ENCODE data around the gene PSTPIP2.

PSTPIP2 gene

DNA sequence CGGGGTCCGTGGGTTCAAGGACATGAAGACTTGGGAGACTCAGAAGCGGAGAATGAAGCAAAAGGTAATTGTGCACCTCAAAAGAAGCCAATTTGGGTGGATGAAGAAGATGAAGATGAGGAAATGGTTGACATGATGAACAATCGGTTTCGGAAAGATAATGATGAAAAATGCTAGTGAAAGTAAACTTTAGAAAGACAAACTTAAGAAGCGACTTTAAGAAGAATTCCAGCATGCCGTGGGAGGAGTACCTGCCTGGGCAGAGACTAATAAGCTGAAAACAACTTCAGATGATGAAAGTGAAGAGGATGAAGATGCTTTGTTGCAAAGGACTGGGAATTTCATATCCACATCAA is 43.5 kb downstream of the PSTPIP2 start:
- Mint-ChIP-seq H3K4me1 (peaks cover 10% of the 10 kb centered on the region), H3K4me3 (peak overlapping the region; percentile 94), H3K27me3 (no peaks in the 10 kb centered on the region), H3K9me3 (no peaks in the 10 kb centered on the region), H3K36me3 (peaks cover 5% of the 10 kb centered on the region), H3K27ac (peak overlapping the region; percentile 87)

DNA sequence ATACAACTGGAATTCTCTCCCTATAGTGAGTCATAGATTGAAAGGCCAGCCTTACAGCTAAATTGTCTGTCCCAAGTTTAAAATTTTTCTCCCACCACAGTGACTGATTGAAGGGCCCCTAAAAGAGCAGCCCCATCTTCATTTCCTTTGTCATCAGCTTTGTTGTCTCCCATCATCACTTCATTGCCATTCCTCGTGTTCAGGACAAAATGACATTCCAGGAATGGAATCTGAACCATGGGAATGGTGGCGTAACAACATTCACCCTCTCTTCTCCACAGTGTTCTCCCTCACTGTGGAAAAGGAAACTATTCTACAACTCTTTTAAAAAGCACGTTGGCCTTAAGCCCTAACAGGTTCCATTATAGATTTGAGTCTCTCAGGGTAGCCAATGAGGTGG is 52.1 kb downstream of the PSTPIP2 start:
- H3K4me1 Mint-ChIP-seq = no peaks in the 10 kb centered on the region
- no peaks in the 10 kb centered on the region for H3K27me3 Mint-ChIP-seq
- no peak overlapping the region for H3K27ac Mint-ChIP-seq
- no peak overlapping the region for H3K4me3 Mint-ChIP-seq
- peaks cover 16% of the 10 kb centered on the region for H3K36me3 Mint-ChIP-seq
- no peaks in the 10 kb centered on the region for H3K9me3 Mint-ChIP-seq

GRCh38 chr18:46013484-46014189 is 58.4 kb downstream of the PSTPIP2 start:
- Mint-ChIP-seq H3K27ac (peak overlapping the region; percentile 1), H3K36me3 (peaks cover 19% of the 10 kb centered on the region), H3K4me1 (peaks cover 7% of the 10 kb centered on the region), H3K4me3 (no peak overlapping the region), H3K9me3 (no peaks in the 10 kb centered on the region), H3K27me3 (no peaks in the 10 kb centered on the region)

- Mint-ChIP-seq H3K36me3 (peaks cover 15% of the 10 kb centered on the region), H3K4me3 (no peak overlapping the region), H3K27me3 (no peaks in the 10 kb centered on the region)
Measured at GRCh38 chr18:46010676-46011075, 61.4 kb downstream of the PSTPIP2 start.

DNA sequence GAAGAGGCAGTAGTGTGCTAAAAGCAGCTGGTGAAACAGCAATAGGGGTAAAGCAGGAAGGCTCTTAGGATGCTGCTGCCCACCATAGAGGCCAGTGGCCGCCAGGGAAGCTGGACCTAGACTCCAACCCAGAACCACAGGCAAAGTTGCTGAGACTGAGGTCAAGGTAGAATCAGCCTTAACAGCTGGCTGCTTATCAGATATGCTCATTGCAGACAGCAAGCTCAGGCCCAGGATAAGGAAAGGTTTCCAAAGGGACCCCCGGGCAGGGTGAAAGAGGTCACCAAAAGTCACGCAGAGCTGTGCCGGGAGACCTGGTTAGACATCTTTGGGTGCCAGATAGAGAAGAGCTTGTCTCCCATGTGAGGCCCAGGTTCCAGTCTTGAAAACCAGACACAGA is 62.0 kb downstream of the PSTPIP2 start:
- Mint-ChIP-seq H3K27ac (no peak overlapping the region), H3K36me3 (peaks cover 12% of the 10 kb centered on the region), H3K4me1 (peaks cover 7% of the 10 kb centered on the region), H3K9me3 (no peaks in the 10 kb centered on the region), H3K27me3 (no peaks in the 10 kb centered on the region), H3K4me3 (no peak overlapping the region)

More at GRCh38 chr18:46010676-46011075, 61.4 kb downstream of the PSTPIP2 start:
- H3K27ac Mint-ChIP-seq = no peak overlapping the region
- H3K4me1 Mint-ChIP-seq = peaks cover 7% of the 10 kb centered on the region
- H3K9me3 Mint-ChIP-seq = no peaks in the 10 kb centered on the region

- Mint-ChIP-seq H3K27ac (no peak overlapping the region), H3K36me3 (peaks cover 10% of the 10 kb centered on the region), H3K9me3 (no peaks in the 10 kb centered on the region), H3K4me1 (peaks cover 7% of the 10 kb centered on the region), H3K4me3 (no peak overlapping the region), H3K27me3 (no peaks in the 10 kb centered on the region)
Measured at GRCh38 chr18:46009125-46009840, 62.8 kb downstream of the PSTPIP2 start.

DNA sequence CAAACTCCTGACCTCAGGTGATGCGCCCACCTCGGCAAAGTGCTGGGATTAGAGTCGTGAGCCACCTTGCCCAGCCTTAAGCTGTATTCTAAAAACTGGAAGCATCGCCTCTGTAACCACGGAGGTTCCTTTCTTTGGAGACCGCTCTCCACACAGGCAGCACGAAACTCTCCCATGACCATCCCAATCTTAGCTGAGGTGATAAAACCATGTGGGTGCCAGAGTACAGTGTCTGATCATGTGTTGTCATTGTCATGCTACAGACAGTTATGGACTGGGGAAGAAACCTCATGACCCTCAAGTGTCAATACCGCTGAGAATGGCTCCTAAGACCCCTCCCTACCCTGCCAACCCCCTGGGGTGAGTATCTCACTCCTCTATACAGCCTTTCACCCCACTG is 63.5 kb downstream of the PSTPIP2 start:
- Mint-ChIP-seq H3K4me3 (no peak overlapping the region), H3K4me1 (peaks cover 4% of the 10 kb centered on the region), H3K36me3 (peaks cover 10% of the 10 kb centered on the region), H3K27me3 (no peaks in the 10 kb centered on the region), H3K27ac (no peak overlapping the region), H3K9me3 (no peaks in the 10 kb centered on the region)

- H3K4me3 Mint-ChIP-seq = no peak overlapping the region
- no peaks in the 10 kb centered on the region for H3K27me3 Mint-ChIP-seq
- peaks cover 2% of the 10 kb centered on the region for H3K4me1 Mint-ChIP-seq
- H3K27ac Mint-ChIP-seq = no peak overlapping the region
- H3K9me3 Mint-ChIP-seq = peaks cover 8% of the 10 kb centered on the region
- H3K36me3 Mint-ChIP-seq = peaks cover 18% of the 10 kb centered on the region
Measured at GRCh38 chr18:46007165-46007564, 64.9 kb downstream of the PSTPIP2 start.

- Mint-ChIP-seq H3K27ac (no peak overlapping the region), H3K9me3 (peaks cover 11% of the 10 kb centered on the region), H3K4me1 (peaks cover 33% of the 10 kb centered on the region), H3K27me3 (no peaks in the 10 kb centered on the region), H3K36me3 (peaks cover 11% of the 10 kb centered on the region), H3K4me3 (no peak overlapping the region)
Measured at GRCh38 chr18:46002934-46003333, 69.1 kb downstream of the PSTPIP2 start.

DNA sequence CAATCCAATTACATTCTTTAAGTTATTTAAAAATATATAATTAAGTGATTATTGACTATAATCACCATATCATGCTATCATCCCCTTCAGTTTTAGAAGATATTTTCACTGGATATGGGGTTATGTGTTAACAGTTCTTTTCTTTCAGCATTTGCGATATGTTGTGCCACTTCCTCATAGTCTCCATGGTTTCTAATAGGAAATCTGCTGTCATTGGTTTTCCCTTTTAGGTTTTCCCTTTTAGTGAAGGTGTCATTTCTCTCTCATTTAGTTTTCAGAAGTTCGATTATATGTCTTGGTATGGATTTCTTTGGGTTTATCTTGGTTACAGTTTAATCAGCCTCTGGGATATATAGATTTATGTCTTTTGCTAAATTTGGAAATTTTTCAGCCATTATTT is 70.2 kb downstream of the PSTPIP2 start:
- Mint-ChIP-seq H3K4me1 (peaks cover 37% of the 10 kb centered on the region), H3K9me3 (peaks cover 11% of the 10 kb centered on the region), H3K4me3 (no peak overlapping the region), H3K27ac (peak overlapping the region; percentile 2), H3K27me3 (no peaks in the 10 kb centered on the region), H3K36me3 (peaks cover 11% of the 10 kb centered on the region)

GRCh38 chr18:46001074-46001473 is 71.0 kb downstream of the PSTPIP2 start:
- Mint-ChIP-seq H3K9me3 (peaks cover 11% of the 10 kb centered on the region), H3K27ac (peak overlapping the region; percentile 65), H3K4me1 (peaks cover 42% of the 10 kb centered on the region), H3K27me3 (no peaks in the 10 kb centered on the region), H3K36me3 (peaks cover 11% of the 10 kb centered on the region), H3K4me3 (no peak overlapping the region)

DNA sequence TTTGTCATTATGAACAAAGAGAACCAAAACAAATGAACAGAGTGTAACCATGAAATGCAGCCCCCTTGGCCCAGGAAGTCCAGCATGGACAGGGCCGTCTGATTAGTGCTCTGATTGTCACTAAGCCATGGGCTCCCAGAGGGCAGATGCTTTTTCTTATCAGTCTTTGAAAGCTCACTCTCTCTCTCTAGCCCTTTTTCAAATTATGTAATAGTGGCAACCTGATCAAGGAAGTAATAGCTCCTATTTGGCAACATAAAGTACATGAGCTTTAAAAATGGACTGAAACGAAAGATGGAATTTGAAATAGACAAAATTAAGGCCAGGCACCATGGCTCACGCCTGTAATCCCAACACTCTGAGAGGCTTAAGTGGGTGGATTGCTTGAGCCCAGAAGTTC is 72.5 kb downstream of the PSTPIP2 start:
- H3K27ac Mint-ChIP-seq = peak overlapping the region; percentile 62
- peaks cover 11% of the 10 kb centered on the region for H3K36me3 Mint-ChIP-seq
- peaks cover 11% of the 10 kb centered on the region for H3K9me3 Mint-ChIP-seq
- H3K4me1 Mint-ChIP-seq = peaks cover 50% of the 10 kb centered on the region
- no peaks in the 10 kb centered on the region for H3K27me3 Mint-ChIP-seq
- no peak overlapping the region for H3K4me3 Mint-ChIP-seq

GRCh38 chr18:45998244-45998643 is 73.8 kb downstream of the PSTPIP2 start:
- Mint-ChIP-seq H3K4me1 (peaks cover 50% of the 10 kb centered on the region), H3K4me3 (peak overlapping the region; percentile 69), H3K9me3 (peaks cover 11% of the 10 kb centered on the region), H3K27ac (peak overlapping the region; percentile 91), H3K27me3 (no peaks in the 10 kb centered on the region), H3K36me3 (peaks cover 11% of the 10 kb centered on the region)

DNA sequence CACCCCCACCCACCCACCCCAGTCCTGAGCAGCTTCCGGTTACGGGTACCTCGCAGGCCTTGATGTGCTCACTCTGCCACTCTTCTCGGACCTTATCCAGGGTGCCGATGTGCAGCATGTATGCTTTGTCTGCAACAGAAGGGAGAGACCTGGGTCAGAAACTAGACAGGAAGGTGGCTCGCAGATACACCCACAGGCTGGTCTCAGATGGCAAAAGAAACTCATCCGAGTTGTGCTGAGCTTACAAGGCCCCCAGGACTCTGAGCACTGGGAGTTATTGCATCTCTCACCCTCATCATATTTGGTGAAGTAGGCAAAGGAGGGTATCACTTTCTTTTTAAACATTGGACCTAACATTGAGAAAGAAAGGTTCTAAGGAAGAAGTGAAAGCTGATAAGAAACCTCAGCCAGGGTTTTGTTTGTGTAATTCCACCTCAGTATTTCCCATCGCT is 74.3 kb downstream of the PSTPIP2 start:
- Mint-ChIP-seq H3K27ac (peak overlapping the region; percentile 91), H3K9me3 (peaks cover 8% of the 10 kb centered on the region), H3K4me3 (peak overlapping the region; percentile 69), H3K27me3 (no peaks in the 10 kb centered on the region), H3K36me3 (peaks cover 9% of the 10 kb centered on the region), H3K4me1 (peaks cover 50% of the 10 kb centered on the region)

DNA sequence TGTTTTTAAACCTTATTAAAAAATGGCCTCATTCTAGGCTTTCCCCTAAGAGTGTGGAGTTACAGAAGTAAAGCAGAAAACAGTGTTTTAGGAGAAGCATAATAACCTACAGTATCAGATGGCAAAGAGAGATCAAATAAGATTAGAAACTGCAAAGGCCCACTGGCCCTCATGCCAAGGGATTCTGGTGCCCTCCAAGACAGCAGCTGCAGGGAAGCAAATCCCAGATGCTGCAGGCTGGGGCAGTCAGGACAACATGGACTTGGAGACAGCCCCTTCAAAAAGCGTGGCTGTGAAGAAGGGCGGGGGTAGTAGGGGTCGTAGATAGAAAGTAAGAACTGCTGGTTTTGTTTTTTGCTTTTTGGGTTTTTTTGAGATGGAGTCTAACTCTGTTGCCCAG is 76.6 kb downstream of the PSTPIP2 start:
- no peak overlapping the region for H3K27ac Mint-ChIP-seq
- H3K36me3 Mint-ChIP-seq = no peaks in the 10 kb centered on the region
- no peaks in the 10 kb centered on the region for H3K9me3 Mint-ChIP-seq
- H3K27me3 Mint-ChIP-seq = no peaks in the 10 kb centered on the region
- peaks cover 34% of the 10 kb centered on the region for H3K4me1 Mint-ChIP-seq
- no peak overlapping the region for H3K4me3 Mint-ChIP-seq

GRCh38 chr18:45993438-45993837 is 78.6 kb downstream of the PSTPIP2 start:
- peaks cover 21% of the 10 kb centered on the region for H3K4me1 Mint-ChIP-seq
- H3K27ac Mint-ChIP-seq = no peak overlapping the region
- no peaks in the 10 kb centered on the region for H3K27me3 Mint-ChIP-seq
- H3K36me3 Mint-ChIP-seq = peaks cover 4% of the 10 kb centered on the region
- H3K9me3 Mint-ChIP-seq = no peaks in the 10 kb centered on the region
- H3K4me3 Mint-ChIP-seq = no peak overlapping the region

All from activated naive CD4-positive, alpha-beta T cell treated with anti-CD3 and anti-CD28 coated beads, Interleukin-2, amount 50 U/mL, for 24 hours (primary cell).